H54 (cell line): ENCODE data around the gene MKNK1.

Experiments used
- DNase-seq: peaks from one replicate; pipeline ENCODE4 v3.0.0; 2011; ENCODE audit warnings: low spot score, mixed read lengths; ENCODE audit not compliant: insufficient read length
- FAIRE-seq: peaks from 3 replicates; lab custom pipeline; 2011; peaks lifted over from hg19 to GRCh38; lab: Jason Lieb, UNC
- POLR2A ChIP-seq: IDR thresholded peaks from 2 replicates; pipeline ENCODE4 v1.6.1; 2011; ENCODE audit warnings: low read depth, mild to moderate bottlenecking, low read length

MKNK1 gene

GRCh38 chr1:46615088-46615487 is 11.0 kb upstream of the MKNK1 start:
- no peak for FAIRE-seq
- TF ChIP-seq POLR2A: no peak
- DNase-seq: no peak

DNA sequence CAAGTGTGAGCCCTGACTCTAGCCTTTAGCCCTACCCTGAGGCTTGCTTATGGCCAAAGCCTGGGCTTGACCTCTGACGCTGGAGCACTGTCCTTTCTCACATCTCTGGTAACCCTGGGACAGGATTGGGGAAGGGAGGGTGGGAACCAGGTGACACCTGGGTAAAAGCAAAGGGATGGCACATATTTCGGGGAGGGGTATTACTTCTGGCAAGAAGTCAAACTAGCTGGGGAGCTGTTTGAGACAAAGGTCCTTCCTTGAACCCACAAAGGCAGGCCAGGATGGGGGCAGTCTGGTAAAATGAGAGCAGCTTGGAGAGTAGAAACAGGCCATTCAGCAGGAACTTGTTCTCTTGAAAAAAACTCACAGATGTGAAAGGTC is 10.5 kb upstream of the MKNK1 start:
- TF ChIP-seq POLR2A: no peak
- no peak for DNase-seq

GRCh38 chr1:46613661-46614603 is 9.9 kb upstream of the MKNK1 start:
- FAIRE-seq (peak; percentile 30), DNase-seq (peak; percentile 59)

More for the DNA sequence above, 10.5 kb upstream of the MKNK1 start:
- FAIRE-seq: no peak

GRCh38 chr1:46612937-46613660 is 9.0 kb upstream of the MKNK1 start:
- FAIRE-seq: no peak
- no peak for TF ChIP-seq POLR2A
- DNase-seq: no peak

More at GRCh38 chr1:46613661-46614603, 9.9 kb upstream of the MKNK1 start:
- TF ChIP-seq POLR2A: no peak

DNA sequence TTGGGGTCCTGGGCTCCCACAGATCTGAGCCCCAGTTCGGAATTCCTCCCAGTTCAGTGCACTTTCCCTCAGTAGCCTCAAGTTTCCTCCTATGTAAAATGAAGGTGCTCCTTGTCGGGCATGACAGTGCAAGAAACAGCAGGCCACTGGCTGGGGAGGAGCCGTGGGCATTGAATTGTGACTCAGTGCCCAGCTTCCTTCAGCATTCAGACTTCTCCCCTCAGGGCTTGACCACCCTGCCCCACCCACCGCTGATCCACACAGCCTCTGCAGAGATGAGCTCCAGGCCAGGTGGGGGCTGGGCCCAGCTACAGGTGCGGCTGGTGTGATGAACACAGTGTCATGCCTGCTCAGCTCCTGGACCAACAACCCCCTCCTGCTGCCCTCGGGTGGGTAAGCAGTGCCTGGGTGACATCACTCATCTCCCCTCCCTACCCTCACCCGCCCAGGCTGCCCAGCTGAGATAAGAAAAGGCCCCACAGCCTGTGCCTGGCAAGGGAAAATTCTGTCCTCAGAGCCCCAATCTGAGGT is 7.7 kb upstream of the MKNK1 start:
- FAIRE-seq: peak; percentile 76
- DNase-seq: peak; percentile 66
- TF ChIP-seq POLR2A: no peak

GRCh38 chr1:46607345-46608130 is 3.5 kb upstream of the MKNK1 start:
- no peak for FAIRE-seq
- no peak for DNase-seq
- TF ChIP-seq POLR2A: no peak

DNA sequence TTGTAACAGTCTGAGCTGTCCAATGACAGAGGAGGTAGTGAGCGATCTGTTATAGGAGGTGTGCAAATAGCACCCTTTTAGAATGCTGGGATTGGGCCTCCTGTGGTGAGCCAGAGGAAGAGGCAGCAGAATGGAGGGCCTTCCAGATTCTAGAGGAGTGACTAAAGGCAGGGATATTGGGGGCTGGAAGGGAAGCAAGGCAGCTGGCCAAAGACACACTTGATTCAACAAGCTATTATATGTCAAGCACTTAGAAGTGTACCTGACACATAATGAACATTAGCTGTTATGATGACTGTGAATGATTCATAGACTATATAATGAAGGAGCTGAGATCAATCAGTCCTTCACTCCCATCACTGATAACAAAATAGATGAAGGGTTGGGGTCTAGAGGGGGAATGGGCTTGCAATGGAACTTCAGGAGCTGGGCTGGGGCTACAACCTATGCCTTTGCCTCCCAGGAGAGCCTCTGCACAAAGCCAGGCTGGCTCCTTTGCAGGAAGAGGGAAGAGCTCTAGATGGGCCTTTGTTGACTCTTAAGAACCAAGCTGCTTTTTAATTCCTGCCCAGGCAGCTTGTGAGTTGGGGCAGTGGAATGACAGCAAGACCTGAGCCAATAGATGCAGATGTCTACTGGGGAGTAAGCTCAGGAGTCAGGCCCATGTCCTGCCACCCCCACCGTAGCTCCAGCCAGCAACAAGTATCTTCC is 2.3 kb upstream of the MKNK1 start:
- TF ChIP-seq POLR2A: no peak
- DNase-seq: no peak
- no peak for FAIRE-seq

DNA sequence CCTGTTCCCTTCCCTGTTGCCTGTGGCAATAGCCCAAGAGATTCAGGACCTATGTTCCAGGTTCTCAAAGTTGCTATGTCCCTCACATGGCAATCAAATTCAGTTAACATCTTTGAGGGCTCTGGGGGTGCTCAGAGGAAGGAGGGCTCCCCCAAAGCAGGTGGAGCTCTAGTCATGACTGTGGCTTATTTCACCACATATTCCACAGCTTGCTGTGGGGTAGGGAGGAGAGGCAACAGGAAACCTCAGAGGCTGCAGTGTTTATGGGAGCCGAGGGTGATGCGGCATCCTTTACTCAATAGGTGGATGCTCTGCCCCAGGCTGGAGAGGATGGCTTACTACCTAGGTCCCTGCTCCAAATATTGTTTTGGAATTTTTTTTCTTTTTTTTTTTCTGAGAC is 1.2 kb upstream of the MKNK1 start:
- no peak for TF ChIP-seq POLR2A
- DNase-seq (no peak), FAIRE-seq (no peak)

DNA sequence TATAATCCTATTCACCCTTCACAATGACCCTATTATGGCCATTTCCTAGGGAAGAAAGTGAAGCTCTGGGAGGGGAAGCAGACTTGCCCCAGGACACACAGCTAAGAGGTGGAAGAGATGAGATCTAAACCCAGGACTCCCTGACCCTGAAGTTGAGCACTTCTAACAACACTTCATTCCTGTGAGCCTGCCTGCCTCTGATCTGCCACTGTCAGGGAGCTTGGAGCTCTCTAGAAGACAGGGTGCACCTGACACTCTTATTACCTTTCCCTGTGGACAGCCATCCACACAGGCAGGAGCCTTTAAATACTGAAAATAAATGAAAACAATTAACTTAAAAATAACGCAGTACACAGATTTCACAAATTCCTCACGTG is 599 bp downstream of the MKNK1 start:
- no peak for TF ChIP-seq POLR2A
- DNase-seq (no peak), FAIRE-seq (no peak)

DNA sequence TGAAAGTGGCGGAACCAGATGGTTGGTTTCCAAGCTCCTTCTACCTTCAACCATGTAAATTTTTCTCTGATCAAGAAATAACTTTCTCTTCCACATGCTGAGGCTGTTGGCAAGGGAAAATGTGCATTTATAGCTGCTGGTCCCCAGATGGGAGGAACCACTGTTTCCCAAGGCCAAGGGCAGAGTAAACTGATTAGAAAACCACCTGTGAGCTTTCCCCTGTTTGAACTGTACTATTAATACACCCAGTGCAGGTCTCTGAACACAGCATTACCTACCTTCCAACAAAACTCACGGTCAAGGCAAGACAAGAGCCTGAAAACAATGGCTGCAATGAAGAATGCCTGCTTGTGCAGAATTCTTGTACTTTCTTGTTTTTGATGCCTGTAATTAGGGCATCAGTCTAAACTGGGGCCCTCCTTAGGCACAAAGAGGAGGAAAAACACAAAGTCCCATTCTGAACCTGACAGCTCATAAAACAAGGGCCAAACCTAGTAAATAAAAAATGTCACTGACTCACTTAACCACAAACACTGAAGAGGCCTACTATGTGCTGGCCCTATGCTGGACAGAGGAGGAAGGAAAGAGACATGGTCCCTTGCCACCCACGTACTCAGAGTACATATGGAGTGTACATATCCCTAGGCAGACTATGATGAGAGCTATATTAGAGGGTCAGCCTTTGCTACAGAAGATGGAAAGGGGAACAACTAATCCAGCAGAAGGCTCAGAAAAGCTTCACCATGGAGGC is 2.6 kb downstream of the MKNK1 start:
- no peak for DNase-seq
- no peak for FAIRE-seq
- TF ChIP-seq POLR2A: no peak

DNA sequence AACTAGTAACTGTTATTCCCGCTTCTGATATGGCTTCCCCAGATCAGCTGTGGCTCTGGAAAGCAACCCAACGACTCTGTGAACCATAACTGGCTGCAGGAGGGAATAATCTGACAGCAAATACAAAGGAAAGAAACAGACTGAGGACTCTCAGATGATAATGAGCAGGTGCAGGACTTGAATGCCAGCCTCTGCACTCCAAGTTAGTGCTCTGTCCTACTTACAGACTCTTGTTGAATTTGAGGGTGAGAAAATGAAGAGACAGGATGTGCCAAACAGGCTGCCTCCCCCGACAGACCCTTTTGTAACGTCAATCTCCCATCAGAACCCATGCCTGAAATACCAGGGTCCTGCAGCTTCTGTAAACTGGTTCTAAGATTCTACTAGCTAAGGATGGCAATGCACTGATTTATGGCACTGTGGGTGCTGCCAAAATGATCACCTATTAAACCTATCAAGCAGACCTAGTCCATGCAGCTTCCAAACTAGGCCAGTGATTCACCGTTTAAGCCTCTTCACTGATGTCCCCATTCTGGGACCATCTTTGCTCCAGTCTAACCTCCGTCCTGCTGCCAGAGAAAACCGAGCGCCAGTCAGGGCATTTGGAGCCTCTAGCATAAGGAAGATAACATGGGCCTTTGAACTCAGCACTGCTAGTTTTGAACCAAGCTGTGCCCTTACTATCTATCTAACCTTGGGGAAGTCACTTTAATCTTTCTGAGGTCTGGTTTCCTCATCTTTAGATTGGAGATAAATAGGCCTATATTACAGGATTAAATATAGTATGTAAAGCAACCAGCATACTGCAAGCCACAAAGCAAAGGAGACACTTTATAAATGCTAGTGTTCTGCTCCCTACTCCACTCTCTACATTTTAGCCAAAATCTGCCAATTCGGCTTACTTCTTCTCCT is 4.8 kb downstream of the MKNK1 start:
- FAIRE-seq: no peak
- no peak for DNase-seq
- no peak for TF ChIP-seq POLR2A

GRCh38 chr1:46596846-46597245 is 7.2 kb downstream of the MKNK1 start:
- no peak for FAIRE-seq

More at GRCh38 chr1:46596846-46597245, 7.2 kb downstream of the MKNK1 start:
- DNase-seq: no peak
- TF ChIP-seq POLR2A: no peak
